Upper lobe of left lung (tissue), 6 donors: Measurements from ENCODE around the gene STARD10. TPM values are rescaled to one million over a fixed set of nuclear protein-coding genes. Genes with fewer than 3 reads are reported as not detected.

ENCODE experiments used
- ATAC-seq, 2 donors: fragments of 200-7000 bp; cut with Tn5 transposase; one replicate each; pipeline ENCODE4 v1.9.1; 2022; ENCODE audit warnings: mild to moderate bottlenecking in 2 of 2, moderate library complexity in 2 of 2; ENCODE audit not compliant: low FRiP score in 2 of 2
- DNase-seq, 2 donors: peaks; one replicate each; pipeline ENCODE4 v3.0.0-alpha.2; 2019 to 2020
- H3K27ac ChIP-seq, 4 donors: fragments of 200-600 bp; sonication (generic); one replicate each; pipeline ENCODE4 v1.5.1; 2016 to 2019
- H3K27me3 ChIP-seq, 4 donors: fragments of 200-600 bp; sonication (generic); one replicate each; pipeline ENCODE4 v1.5.1; 2017 to 2019
- H3K36me3 ChIP-seq, 4 donors: fragments of 200-600 bp; sonication (generic); one replicate each; pipeline ENCODE4 v1.5.1; 2016 to 2019
- H3K4me1 ChIP-seq, 4 donors: fragments of 200-600 bp; sonication (generic); one replicate each; pipeline ENCODE4 v1.5.1; 2018 to 2019
- H3K4me3 ChIP-seq, 4 donors: fragments of 200-600 bp; sonication (generic); one replicate each; pipeline ENCODE4 v1.5.1; 2017 to 2019; ENCODE audit warnings: mild to moderate bottlenecking in 2 of 4, moderate library complexity in 1 of 4
- H3K9me3 ChIP-seq, 4 donors: fragments of 200-600 bp; sonication (generic); one replicate each; pipeline ENCODE4 v1.5.1; 2018 to 2019
- EP300 ChIP-seq, 4 donors: sonication (generic); formaldehyde crosslinking; IDR thresholded peaks; one replicate each; pipeline ENCODE4 v1.5.1; 2017; ENCODE audit warnings: antibody characterized with exemption in 4 of 4, control low read depth in 2 of 4
- POLR2A ChIP-seq, 4 donors: fragments of 450-650 bp; IDR thresholded peaks; one replicate each; pipeline ENCODE4 v1.5.1; 2016 to 2017; ENCODE audit warnings: antibody characterized with exemption in 4 of 4, mild to moderate bottlenecking in 2 of 4
- POLR2AphosphoS5 ChIP-seq, 2 donors: sonication (generic); formaldehyde crosslinking; IDR thresholded peaks; one replicate each; pipeline ENCODE4 v1.5.1; 2017; ENCODE audit warnings: antibody characterized with exemption in 2 of 2
- WGBS, 2 donors: methylation state at CpG; one replicate each; pipeline ENCODE4 v1.1.5; 2017 to 2018; 5-methylcytosine and 5-hydroxymethylcytosine counted together
- total RNA-seq, 6 donors: library from RNA; depleted of rRNA in 4 of 6; stranded (reverse); fragments of >200 nt in 4 of 6; gene quantifications; one replicate each; pipeline versions ENCODE4 v1.1.0 to v1.2.1, GENCODE V29; 2016 to 2021
- TF ChIP-seq, protein P1 (sequence below), 6 experiments: fragments of 450-650 bp in 4 of 6; fragments of 200-600 bp in 2 of 6; sonication (generic) in 2 of 6; IDR thresholded peaks; one replicate each; pipeline ENCODE4 v1.5.1; 2016 to 2019; ENCODE audit warnings: antibody characterized with exemption in 6 of 6
- donor health status: DM: no; HTN: no; CAD: no; lungs with moderate emphysema.
- donor health status: DM: no; HTN: yes; CAD: no; lungs with severe emphysema.

STARD10 gene
- total RNA-seq, 6 donors from 2014 or later = 93.2 to 227 (median 151) TPM

DNA sequence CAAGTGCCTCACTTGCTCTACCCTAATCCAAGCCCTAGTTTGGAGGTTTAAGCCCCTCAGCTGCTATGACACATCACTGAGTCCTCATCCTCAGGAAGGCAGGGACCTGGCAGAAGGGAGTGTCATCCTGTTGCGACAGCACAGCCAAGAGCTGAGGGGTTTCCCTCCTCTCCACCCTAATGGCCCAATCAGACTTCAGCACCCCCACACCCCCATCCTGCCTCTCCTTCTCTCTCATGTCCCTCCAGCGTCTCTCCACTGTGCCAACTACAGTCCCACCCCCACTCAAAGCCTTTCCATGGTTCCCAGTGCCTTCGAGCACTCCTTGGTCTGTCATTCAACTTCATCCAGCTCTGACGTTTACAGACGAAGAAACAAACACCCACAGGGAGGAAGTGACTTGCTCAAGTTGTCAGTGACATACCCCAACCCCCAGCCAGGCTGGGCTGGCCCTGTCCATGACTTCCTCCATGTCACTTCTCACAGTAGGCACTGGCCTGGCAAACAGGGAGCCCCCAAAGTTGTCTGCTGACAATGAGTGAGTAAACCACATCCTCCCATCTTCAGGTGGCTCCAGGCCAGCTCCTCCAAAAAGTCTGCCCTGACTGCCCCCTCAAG, 57.3 kb downstream of the STARD10 start:
- 12 to 13% methylated on average over 5 of the region's 5 CpGs for WGBS, 2 donors
- DNase-seq (peak in 1 of 2 donors; percentile 93), ATAC-seq (peak; percentile 65 to 73)
- peaks cover 58 to 82% (median 76%) of the 10 kb centered on the region in 4 donors for H3K4me1 ChIP-seq
- no peaks in the 10 kb centered on the region for H3K27me3 ChIP-seq
- H3K27ac ChIP-seq = peak overlapping the region; percentile 87 to 93 (median 92)
- H3K4me3 ChIP-seq = peak overlapping the region in 1 of 4 donors; percentile 40
- H3K36me3 ChIP-seq = peaks cover 0 to 5% (median 0%) of the 10 kb centered on the region in 4 donors
- peaks cover 0 to under 1% (median 0%) of the 10 kb centered on the region in 4 donors for H3K9me3 ChIP-seq
- TF ChIP-seq EP300 (IDR thresholded peaks at IDR 0.05) = peak in 1 of 4 donors; percentile 40
- TF ChIP-seq POLR2AphosphoS5 (IDR thresholded peaks at IDR 0.05) = peak; percentile 66 to 74
- peak in 1 of 4 donors; percentile 59 for TF ChIP-seq POLR2A (IDR thresholded peaks at IDR 0.05)
- TF ChIP-seq, protein P1, sequence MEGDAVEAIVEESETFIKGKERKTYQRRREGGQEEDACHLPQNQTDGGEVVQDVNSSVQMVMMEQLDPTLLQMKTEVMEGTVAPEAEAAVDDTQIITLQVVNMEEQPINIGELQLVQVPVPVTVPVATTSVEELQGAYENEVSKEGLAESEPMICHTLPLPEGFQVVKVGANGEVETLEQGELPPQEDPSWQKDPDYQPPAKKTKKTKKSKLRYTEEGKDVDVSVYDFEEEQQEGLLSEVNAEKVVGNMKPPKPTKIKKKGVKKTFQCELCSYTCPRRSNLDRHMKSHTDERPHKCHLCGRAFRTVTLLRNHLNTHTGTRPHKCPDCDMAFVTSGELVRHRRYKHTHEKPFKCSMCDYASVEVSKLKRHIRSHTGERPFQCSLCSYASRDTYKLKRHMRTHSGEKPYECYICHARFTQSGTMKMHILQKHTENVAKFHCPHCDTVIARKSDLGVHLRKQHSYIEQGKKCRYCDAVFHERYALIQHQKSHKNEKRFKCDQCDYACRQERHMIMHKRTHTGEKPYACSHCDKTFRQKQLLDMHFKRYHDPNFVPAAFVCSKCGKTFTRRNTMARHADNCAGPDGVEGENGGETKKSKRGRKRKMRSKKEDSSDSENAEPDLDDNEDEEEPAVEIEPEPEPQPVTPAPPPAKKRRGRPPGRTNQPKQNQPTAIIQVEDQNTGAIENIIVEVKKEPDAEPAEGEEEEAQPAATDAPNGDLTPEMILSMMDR (IDR thresholded peaks at IDR 0.05) = peak in 1 of 6 experiments; percentile 8

DNA sequence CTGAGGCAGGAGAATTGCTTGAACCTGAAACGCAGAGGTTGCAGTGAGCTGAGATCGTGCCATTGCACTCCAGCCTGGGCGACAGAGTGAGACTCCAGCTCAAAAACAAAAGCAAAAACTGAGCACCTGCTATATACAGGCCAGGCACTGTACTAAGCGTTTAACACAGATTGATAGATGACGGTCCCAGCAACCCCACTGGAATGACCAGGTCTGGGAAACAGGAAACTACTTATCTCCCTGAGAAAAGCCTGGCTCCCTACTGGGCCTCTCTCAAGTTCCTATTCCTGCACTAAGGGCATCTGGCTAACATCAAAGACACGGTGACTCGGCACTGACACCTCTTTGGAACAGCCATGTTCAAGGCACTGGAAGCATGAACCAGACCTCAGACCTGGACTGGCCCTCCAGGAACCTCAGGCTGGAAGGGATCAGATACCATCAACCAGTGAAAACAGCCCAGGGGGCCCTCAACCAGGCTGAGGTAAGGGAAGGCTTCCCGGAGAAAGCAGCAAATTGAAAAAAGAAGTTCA, 58.3 kb downstream of the STARD10 start:
- H3K4me3 ChIP-seq = no peak overlapping the region
- no peak for ATAC-seq
- peak in 1 of 2 donors; percentile 75 for DNase-seq

DNA sequence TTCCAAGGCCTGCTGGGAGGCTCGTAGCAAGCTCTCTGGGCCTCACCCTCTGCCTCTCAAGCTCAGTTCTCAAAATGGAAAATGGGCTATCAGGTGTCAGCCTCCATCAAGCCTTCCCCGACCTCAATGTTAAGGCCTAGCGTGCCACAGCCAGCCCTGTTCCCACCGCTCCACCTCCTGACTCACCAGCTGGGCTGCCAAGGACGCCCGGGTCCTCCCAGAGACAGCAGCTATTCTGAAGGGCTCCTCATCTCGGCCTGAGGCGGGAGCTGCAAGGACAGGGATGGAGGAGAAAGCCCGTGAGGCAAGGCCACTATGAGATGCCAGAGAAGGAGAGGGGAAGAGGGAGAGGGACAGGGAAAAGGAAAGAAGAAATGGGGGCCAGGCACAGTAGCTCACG, 61.5 kb downstream of the STARD10 start:
- Histone ChIP-seq H3K27me3 (no peaks in the 10 kb centered on the region), H3K4me3 (no peak overlapping the region), H3K27ac (peak overlapping the region in 2 of 4 donors; percentile 0 to 91), H3K36me3 (peaks cover 0 to 5% (median 0%) of the 10 kb centered on the region in 4 donors), H3K4me1 (peaks cover 31 to 55% (median 37%) of the 10 kb centered on the region in 4 donors), H3K9me3 (peaks cover 0 to 3% (median 0%) of the 10 kb centered on the region in 4 donors)
- TF ChIP-seq EP300 (IDR thresholded peaks at IDR 0.05) = no peak
- TF ChIP-seq POLR2A (IDR thresholded peaks at IDR 0.05) = no peak
- TF ChIP-seq POLR2AphosphoS5 (IDR thresholded peaks at IDR 0.05) = no peak
- TF ChIP-seq, protein P1 (IDR thresholded peaks at IDR 0.05) = no peak
- DNase-seq (no peak), ATAC-seq (no peak)
- WGBS, 2 donors = 86 to 94% methylated on average over 10 of the region's 10 CpGs

More for the DNA sequence above, 58.3 kb downstream of the STARD10 start:
- H3K36me3 ChIP-seq = peaks cover 0 to 5% (median 0%) of the 10 kb centered on the region in 4 donors
- no peak for TF ChIP-seq EP300 (IDR thresholded peaks at IDR 0.05)
- no peak for TF ChIP-seq POLR2AphosphoS5 (IDR thresholded peaks at IDR 0.05)
- no peak for TF ChIP-seq POLR2A (IDR thresholded peaks at IDR 0.05)
- TF ChIP-seq, protein P1 (IDR thresholded peaks at IDR 0.05) = no peak
- peak overlapping the region; percentile 87 to 93 (median 92) for H3K27ac ChIP-seq
- no peaks in the 10 kb centered on the region for H3K27me3 ChIP-seq
- 65 to 70% methylated on average over 6 to 8 of the region's 8 CpGs for WGBS, 2 donors
- H3K9me3 ChIP-seq = peaks cover 0 to 3% (median 0%) of the 10 kb centered on the region in 4 donors
- H3K4me1 ChIP-seq = peaks cover 52 to 76% (median 66%) of the 10 kb centered on the region in 4 donors

DNA sequence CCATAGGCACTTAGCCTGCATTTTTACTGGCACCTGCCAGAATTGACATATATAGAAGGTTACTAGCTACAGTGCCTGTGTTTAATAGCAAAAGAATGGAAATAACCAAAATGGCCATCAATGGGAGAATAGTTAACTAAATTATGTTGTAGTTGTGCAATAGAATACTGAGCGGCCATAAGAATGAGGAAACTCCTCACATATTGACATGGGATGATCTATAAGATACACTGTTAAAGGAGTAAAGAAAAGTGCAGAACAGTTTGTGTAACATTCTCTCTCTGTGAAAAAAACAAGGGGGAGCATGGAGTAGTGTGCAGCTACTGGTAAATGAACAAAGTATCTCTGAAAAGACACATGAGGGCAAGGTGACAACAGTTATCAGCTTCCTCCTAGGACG, 63.1 kb downstream of the STARD10 start:
- ATAC-seq = no peak
- H3K4me1 ChIP-seq = peaks cover 15 to 45% (median 26%) of the 10 kb centered on the region in 4 donors
- DNase-seq = no peak
- no peaks in the 10 kb centered on the region for H3K27me3 ChIP-seq
- H3K9me3 ChIP-seq = peaks cover 0 to 3% (median 0%) of the 10 kb centered on the region in 4 donors
- H3K36me3 ChIP-seq = peaks cover 3 to 13% (median 11%) of the 10 kb centered on the region in 4 donors
- 62 to 68% methylated on average over 2 of the region's 2 CpGs for WGBS, 2 donors
- TF ChIP-seq, protein P1 (IDR thresholded peaks at IDR 0.05) = no peak
- no peak for TF ChIP-seq POLR2AphosphoS5 (IDR thresholded peaks at IDR 0.05)
- no peak for TF ChIP-seq EP300 (IDR thresholded peaks at IDR 0.05)
- no peak for TF ChIP-seq POLR2A (IDR thresholded peaks at IDR 0.05)
- no peak overlapping the region for H3K4me3 ChIP-seq
- H3K27ac ChIP-seq = peak overlapping the region in 2 of 4 donors; percentile 12 to 26
